Stimulated activated CD8-positive, alpha-beta memory T cell treated with anti-CD3 and anti-CD28 coated beads, Interleukin-4, amount 100 ng/mL, for 4 hours (primary cell): ENCODE data around the gene SEC11A.
"Not testable (repeated sequence)": the region's sequence is repeated elsewhere in the genome, so short reads cannot be mapped to it uniquely, and the experiment has no call there.

Experiments used
- DNase-seq, 2 donors: peaks; one replicate each; pipeline ENCODE4 v3.0.0-alpha.2; 2020; ENCODE audit warnings: low read depth in 2 of 2, low spot score in 1 of 2

The SEC11A gene

DNA sequence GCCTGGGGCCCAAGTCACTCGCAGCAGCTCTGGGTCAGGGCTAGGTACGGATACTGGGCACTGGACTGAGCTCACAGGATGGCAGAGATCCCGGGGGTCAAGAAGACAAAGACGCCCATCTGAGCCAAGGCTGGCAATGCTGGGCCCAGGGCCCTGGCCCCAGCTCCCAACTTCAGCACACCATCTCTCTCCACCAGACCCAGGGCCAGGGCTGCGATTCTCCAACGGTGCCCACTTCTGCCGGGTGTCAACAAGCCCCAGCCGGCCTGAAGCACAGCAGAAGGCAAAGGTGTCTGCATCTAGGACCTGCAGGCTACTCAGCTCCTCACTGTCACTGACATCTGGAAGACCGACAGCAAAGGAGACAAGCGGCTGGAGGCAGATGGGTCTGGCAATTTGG, 70.4 kb downstream of the SEC11A start:
- no peak for DNase-seq

DNA sequence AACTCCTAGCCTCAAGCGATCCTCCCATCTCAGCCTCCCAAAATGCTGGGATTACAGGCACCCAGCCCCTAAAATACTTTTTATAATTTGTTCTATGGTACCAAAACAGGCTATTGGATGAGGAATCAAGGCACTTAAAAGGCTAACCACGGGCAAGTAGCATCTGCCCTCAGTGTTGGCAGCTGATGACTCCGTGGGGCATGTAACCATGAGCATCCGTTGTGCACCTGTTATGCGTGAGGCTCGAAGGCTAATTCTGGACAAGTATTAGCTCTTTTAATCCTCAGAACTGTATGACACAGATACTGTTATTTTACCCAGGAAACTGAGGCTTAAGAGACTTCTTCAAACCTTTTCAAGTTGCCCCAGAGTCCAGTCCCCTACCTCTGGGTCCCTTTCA, 72.1 kb downstream of the SEC11A start:
- DNase-seq, result no peak

DNA sequence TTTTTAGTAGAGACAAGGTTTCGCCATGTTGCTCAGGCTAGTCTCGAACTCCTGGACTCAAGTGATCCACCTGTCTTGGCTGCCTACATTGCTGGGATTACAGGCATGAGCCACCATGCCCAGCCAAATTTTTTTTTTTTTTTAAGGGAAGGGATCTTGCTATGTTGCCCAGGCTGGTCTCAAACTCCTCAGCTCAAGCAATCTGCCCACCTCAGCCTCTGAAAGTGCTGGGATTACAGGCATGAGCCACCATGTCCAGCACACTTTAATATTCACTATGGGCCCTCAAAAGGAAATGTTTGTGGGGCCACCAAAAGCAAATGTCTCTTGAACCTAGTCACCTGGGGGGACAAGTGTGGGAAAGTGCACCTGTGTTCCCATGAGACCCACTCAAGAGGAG, 73.3 kb downstream of the SEC11A start:
- not testable (repeated sequence) for DNase-seq

DNA sequence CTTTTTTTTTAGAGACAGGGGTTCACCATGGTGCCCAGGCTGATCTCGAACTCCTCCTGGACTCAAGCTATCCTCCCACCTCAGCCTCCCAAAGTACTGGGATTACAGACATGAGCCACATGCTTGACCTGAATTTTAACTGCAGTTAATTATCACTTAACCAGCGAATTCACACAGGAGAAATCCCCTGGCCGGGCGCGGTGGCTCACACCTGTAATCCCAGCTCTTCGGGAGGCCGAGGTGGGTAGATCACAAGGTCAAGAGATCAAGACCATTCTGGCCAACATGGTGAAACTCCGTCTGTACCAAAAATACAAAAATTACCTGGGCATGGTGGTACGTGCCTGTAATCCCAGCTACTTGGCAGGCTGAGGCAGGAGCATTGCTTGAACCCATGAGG, 74.1 kb downstream of the SEC11A start:
- not testable (repeated sequence) for DNase-seq

DNA sequence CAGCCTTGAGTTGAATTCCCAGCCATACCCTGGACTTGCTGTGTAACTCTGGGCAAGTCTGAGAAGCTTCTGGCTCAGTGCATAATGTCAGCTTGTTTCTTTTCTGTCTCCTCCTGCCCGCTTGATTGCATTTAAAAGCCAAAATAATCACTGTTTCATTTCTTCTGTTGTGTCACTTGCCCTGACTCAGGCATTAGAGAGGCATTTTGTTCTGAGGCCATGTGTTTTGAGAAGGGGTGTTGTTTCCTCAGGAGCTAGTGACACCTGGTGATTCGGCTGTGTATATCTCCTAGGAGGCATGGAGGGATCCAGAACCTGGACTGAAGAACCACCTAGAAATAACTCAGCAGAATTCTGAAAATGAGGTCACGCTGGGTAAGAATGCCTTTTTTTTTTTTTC, 77.8 kb downstream of the SEC11A start:
- no peak for DNase-seq

DNA sequence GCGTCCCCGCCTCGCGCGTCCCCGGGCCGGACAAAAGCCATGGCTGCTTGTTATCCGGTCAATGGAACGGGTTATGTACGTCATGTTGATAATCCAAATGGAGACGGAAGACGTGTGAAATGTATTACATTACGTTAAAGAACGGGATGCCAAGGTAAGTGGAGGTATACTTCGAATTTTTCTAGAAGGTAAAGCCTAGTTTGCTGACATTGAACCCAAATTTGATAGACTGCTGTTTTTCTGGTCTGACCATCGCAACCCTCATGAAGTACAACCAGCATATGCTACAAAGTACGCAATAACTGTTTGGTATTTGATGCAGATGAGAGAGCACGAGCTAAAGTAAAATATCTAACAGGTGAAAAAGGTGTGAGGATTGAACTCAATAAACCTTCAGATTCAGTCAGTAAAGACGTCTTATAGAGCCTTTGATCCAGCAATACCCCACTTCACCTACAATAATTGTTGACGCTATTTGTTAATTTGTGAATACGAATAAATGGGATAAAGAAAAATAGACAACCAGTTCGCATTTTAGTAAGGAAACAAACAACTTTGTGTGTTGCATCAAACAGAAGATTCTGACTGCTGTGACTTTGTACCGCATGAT, 81.6 kb downstream of the SEC11A start:
- DNase-seq, result no peak

DNA sequence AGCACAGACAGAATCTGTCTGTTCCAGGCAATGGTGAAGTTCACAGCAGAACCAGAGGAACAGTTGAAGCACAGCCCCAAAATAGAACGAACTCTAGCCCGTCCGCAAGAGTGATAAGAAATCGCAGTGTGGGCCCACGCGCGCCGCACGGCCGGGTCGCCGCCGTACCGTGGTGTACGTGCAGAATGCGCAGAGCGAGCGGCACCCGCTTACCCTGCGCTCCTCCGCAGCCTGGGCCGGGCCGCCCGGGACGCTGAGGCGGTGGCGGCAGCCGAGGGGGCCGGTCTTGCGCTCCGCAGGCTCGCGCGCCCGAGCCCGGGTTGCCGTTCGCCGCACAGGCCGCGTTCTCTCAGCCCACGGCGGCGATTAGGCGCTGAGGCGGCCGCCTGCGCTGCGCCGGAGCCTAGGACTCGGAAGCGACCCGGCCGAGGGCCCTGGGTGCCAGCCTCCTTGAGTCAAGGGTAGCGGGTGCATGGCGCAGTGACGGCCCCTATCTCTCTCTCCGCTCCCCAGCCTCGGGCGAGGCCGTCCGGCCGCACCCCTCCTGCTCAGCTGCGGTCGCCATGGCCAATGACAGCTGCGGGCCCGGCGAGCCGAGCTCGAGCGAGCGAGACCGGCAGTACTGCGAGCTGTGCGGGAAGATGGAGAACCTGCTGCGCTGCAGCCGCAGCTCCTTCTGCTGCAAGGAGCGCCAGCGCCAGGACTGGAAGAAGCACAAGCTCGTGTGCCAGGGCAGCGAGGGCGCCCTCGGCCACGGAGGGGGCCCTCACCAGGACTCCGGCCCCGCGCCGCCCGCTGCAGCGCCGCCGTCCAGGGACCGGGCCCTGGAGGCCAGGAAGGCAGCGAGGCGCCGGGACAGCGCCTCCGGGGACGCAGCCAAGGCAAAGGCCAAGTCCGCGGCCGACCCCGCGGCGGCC, 82.4 kb downstream of the SEC11A start:
- peak; percentile 44 to 50 for DNase-seq

DNA sequence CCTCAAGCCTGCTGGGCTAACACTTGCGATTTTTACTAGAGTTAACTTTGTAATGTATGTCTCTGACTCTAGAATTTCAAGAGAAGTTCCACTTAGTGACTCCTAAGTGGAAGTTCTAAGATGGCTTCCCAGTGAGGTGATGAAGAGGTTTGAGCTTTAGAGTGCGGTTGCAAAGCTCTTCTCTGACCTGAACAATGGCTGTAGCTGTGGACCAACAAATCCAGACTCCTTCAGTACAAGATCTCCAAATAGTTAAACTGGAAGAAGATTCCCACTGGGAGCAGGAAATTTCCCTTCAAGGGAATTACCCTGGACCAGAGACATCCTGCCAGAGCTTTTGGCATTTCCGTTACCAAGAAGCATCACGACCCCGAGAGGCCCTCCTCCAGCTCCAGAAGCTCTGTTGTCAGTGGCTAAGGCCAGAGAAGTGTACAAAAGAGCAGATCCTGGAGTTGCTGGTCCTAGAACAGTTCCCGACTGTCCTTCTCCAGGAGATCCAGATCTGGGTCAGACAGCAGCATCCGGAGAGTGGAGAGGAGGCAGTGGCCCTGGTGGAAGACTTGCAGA, 84.2 kb downstream of the SEC11A start:
- DNase-seq, result no peak

DNA sequence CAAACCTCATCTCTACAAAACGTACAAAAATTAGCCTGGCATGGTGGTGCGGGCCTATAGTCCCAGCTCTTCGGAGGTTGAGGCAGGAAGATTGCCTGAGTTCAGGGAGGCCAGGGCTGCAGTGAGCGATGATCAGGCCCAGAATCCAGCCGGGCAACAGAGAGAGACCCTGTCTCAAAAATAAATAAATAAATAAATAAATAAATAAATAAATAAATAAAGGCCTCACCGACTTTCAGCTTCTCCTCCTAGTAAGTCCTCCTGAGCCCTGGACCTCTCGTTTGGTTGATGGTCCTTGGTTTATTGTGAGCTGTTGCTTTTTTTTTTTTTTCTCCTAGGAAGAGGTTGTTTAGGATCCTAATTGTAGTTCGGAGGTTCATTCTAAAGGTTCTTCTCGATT, 86.9 kb downstream of the SEC11A start:
- no peak for DNase-seq

DNA sequence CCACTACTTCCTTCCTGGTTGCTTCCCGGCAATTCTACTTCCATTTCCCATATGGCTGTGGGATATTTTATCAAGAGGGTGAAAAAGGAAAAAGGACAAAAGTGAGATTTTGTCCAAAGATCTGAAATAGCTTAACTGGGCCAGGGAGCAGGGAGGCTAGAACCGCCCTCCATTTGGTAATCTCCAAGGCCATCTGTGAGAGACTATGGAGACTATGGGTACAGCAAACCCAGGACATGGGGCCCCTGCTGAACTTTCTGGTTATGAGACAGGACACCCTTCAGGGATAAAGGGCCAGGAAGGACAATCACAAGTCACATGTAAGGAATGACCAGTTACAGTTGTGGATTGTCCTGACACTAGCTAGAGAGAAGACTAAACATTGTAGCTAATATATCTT, 90.8 kb downstream of the SEC11A start:
- DNase-seq, result no peak

DNA sequence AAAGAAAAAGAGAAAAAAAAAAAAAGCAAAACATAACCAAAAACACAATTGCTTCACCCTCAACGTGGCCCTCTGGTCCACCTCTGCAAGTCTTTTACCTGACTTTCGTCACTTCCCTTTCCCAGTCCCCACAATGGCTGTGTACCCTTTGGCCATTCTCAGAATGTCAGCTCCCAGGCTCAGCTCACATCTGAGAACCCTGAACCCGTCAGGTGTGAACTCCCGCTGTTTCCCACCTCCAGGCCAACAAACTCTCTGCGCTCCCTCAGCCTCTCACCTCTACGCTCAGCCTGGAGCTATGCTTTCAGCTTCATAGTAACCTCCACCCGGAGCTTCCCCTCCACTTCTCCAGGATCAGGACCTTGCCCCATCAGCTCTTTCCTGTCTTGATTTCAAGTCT, 91.6 kb downstream of the SEC11A start:
- DNase-seq, result no peak

DNA sequence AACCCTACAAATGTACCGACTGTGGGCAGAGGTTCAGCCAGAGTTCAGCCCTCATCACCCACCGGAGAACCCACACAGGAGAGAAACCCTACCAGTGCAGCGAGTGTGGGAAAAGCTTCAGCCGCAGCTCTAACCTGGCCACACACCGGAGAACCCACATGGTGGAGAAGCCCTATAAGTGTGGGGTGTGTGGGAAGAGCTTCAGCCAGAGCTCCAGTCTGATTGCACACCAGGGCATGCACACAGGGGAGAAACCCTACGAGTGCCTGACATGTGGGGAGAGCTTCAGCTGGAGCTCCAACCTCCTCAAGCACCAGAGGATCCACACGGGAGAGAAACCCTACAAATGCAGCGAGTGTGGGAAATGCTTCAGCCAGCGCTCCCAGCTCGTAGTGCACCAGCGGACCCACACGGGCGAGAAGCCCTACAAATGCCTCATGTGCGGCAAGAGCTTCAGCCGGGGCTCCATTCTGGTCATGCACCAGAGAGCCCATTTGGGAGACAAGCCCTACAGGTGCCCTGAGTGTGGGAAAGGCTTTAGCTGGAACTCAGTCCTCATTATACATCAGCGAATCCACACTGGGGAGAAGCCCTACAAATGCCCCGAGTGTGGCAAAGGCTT, 94.5 kb downstream of the SEC11A start:
- no peak for DNase-seq

DNA sequence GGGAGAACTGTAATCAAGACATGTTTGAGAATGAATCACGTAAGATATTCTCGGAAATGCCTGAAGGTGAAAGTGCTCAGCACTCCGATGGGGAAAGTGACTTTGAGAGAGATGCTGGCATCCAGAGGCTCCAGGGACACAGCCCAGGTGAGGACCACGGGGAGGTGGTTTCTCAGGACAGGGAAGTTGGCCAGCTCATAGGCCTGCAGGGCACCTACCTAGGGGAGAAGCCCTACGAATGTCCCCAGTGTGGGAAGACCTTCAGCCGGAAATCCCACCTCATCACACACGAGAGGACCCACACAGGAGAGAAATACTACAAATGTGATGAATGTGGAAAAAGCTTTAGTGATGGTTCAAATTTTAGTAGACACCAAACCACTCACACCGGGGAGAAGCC, 95.3 kb downstream of the SEC11A start:
- no peak for DNase-seq
